Endothelial cell of umbilical vein (primary cell): ENCODE results near the gene EPS8L2. TPM values are rescaled to one million over a fixed set of nuclear protein-coding genes. Genes with fewer than 3 reads are reported as not detected.

Experiments
- BruUV-seq: library from RNA; stranded (reverse); fragments of 400-500 nt; replicated peaks from 2 replicates; lab custom pipeline; 2021; lab: Mats Ljungman, UMichigan
- CTCF ChIA-PET: fragments of 300-600, 350-600 bp; sonication (Branson Sonifier 250); formaldehyde crosslinking; loops from one replicate; lab custom pipeline; 2021; ENCODE audit warnings: antibody characterized with exemption, inconsistent platforms; lab: Charles Lee
- POLR2A ChIA-PET: fragments of 300-600, 350-600 bp; sonication (Branson Sonifier 250); formaldehyde crosslinking; loops from one replicate; lab custom pipeline; 2021; ENCODE audit warnings: antibody characterized with exemption, inconsistent platforms; lab: Charles Lee
- DNase-seq: peaks from one replicate; pipeline ENCODE4 v3.0.0-alpha.2; 2011; ENCODE audit warnings: low read depth, low spot score
- FAIRE-seq: peaks from 2 replicates; lab custom pipeline; 2011; peaks lifted over from hg19 to GRCh38; lab: Jason Lieb, UNC
- H2AFZ ChIP-seq: 2 replicates; pipeline ENCODE4 v1.6.0; 2012; ENCODE audit warnings: low read depth, low read length, control low read depth, inconsistent platforms
- H3K27ac ChIP-seq: 2 replicates; pipeline ENCODE4 v1.5.1; 2011; ENCODE audit warnings: low read depth, mild to moderate bottlenecking, control low read depth, low read length, moderate library complexity; ENCODE audit not compliant: insufficient read depth
- H3K27me3 ChIP-seq, 2 experiments: 2 replicates each; pipeline versions ENCODE4 v1.6.0 to v1.6.1; 2011; ENCODE audit warnings: low read length in 2 of 2, mixed read lengths in 1 of 2; ENCODE audit not compliant: control insufficient read depth in 2 of 2, insufficient read depth in 2 of 2
- H3K36me3 ChIP-seq, 2 experiments: 2 replicates in 1 of 2; 3 replicates in 1 of 2; pipeline ENCODE4 v1.5.1; 2011; ENCODE audit warnings: low read length in 2 of 2, mild to moderate bottlenecking in 1 of 2, moderate library complexity in 1 of 2; ENCODE audit not compliant: control insufficient read depth in 2 of 2, insufficient read depth in 2 of 2; ENCODE audit errors: extremely low read depth in 1 of 2
- H3K4me1 ChIP-seq: 3 replicates; pipeline ENCODE4 v1.5.1; 2011; ENCODE audit warnings: mild to moderate bottlenecking, low read length; ENCODE audit not compliant: control insufficient read depth, insufficient read depth; ENCODE audit errors: extremely low read depth
- H3K4me2 ChIP-seq: 2 replicates; pipeline ENCODE4 v1.6.1; 2011; ENCODE audit warnings: low read length, control low read depth, mixed read lengths; ENCODE audit not compliant: insufficient read depth
- H3K4me3 ChIP-seq, 3 experiments: fragments of 200-600 bp in 1 of 3; sonication (generic), shearing (Covaris generic) in 1 of 3; replicated peaks in 1 of 3; 2 replicates each; pipeline ENCODE4 v1.5.1; 2011 to 2016; ENCODE audit warnings: control low read depth in 3 of 3, low read length in 3 of 3, mild to moderate bottlenecking in 2 of 3, inconsistent platforms in 1 of 3, low read depth in 1 of 3, moderate library complexity in 1 of 3; ENCODE audit not compliant: insufficient read depth in 1 of 3
- H3K79me2 ChIP-seq: 2 replicates; pipeline ENCODE4 v1.6.0; 2012; ENCODE audit warnings: low read length, inconsistent platforms; ENCODE audit not compliant: control insufficient read depth, insufficient read depth
- H3K9ac ChIP-seq: replicated peaks from 2 replicates; pipeline ENCODE3; 2011; ENCODE audit warnings: low read length, control low read depth; ENCODE audit not compliant: insufficient read depth; ENCODE audit errors: extremely low read depth
- H3K9me1 ChIP-seq: replicated peaks from 3 replicates; pipeline ENCODE4 v1.6.0; 2011; ENCODE audit warnings: mild to moderate bottlenecking, low read length; ENCODE audit not compliant: control insufficient read depth, insufficient read depth; ENCODE audit errors: extremely low read depth
- H3K9me3 ChIP-seq: replicated peaks from 2 replicates; pipeline ENCODE4 v1.5.1; 2012; ENCODE audit warnings: low read length, inconsistent platforms; ENCODE audit not compliant: control insufficient read depth, insufficient read depth
- H4K20me1 ChIP-seq: replicated peaks from 2 replicates; pipeline ENCODE3; 2011; ENCODE audit warnings: mild to moderate bottlenecking, low read length; ENCODE audit not compliant: control insufficient read depth, insufficient read depth; ENCODE audit errors: extremely low read depth
- CTCF ChIP-seq, 2 donors: IDR thresholded peaks; 1 replicate in 1 of 2; 2 replicates in 1 of 2; pipeline ENCODE4 v1.5.1; 2011; ENCODE audit warnings: low read length in 2 of 2, mild to moderate bottlenecking in 2 of 2, moderate library complexity in 2 of 2, control low read depth in 1 of 2, inconsistent platforms in 1 of 2, low read depth in 1 of 2; ENCODE audit not compliant: insufficient read depth in 1 of 2; ENCODE audit errors: extremely low read depth in 1 of 2
- EZH2 ChIP-seq: IDR thresholded peaks from 2 replicates; pipeline ENCODE4 v1.6.1; 2012; ENCODE audit warnings: borderline replicate concordance, low read depth, mild to moderate bottlenecking, moderate library complexity, low read length, inconsistent platforms; ENCODE audit not compliant: severe bottlenecking
- FOS ChIP-seq: IDR thresholded peaks from 2 replicates; pipeline ENCODE4 v1.6.1; 2011; ENCODE audit warnings: mild to moderate bottlenecking, low read length, moderate library complexity, borderline replicate concordance; ENCODE audit not compliant: insufficient read depth
- GATA2 ChIP-seq: IDR thresholded peaks from 2 replicates; pipeline ENCODE4 v1.7.0; 2011; ENCODE audit warnings: low read depth, mild to moderate bottlenecking, moderate library complexity, mixed read lengths, low read length; ENCODE audit not compliant: insufficient read length, insufficient read depth
- JUN ChIP-seq: IDR thresholded peaks from 2 replicates; pipeline ENCODE4 v1.6.1; 2011; ENCODE audit warnings: borderline replicate concordance, low read depth; ENCODE audit not compliant: insufficient read length, insufficient read depth
- MAX ChIP-seq: IDR thresholded peaks from 2 replicates; pipeline ENCODE4 v1.6.1; 2011; ENCODE audit not compliant: insufficient read depth, insufficient read length
- MYC ChIP-seq: IDR thresholded peaks from one replicate; pipeline ENCODE4 v1.6.1; 2011; ENCODE audit warnings: mild to moderate bottlenecking, low read depth, low read length
- POLR2A ChIP-seq: IDR thresholded peaks from 2 replicates; pipeline ENCODE4 v1.6.1; 2012; ENCODE audit warnings: low read depth, mild to moderate bottlenecking, control low read depth, low read length
- POLR2AphosphoS5 ChIP-seq: IDR thresholded peaks from 2 replicates; pipeline ENCODE4 v1.6.1; 2012; ENCODE audit warnings: low read depth, mild to moderate bottlenecking, control low read depth, low read length, moderate library complexity; ENCODE audit not compliant: insufficient read depth
- dilution Hi-C: fragments of 300-500 bp; cut with MboI; formaldehyde crosslinking; loops from one replicate; pipeline ENCODE4 v1.15.0; 2019; ENCODE audit warnings: low sequenced_read_pairs; ENCODE audit not compliant: extremely low pct_ligation_motif_present
- intact Hi-C: fragments of 100-400 bp; cut with micrococcal nuclease; formaldehyde crosslinking; loops from one replicate; pipeline ENCODE4 v1.10.0; 2022
- polyA plus RNA-seq, 4 experiments: library from polyadenylated mRNA; depleted of rRNA in 3 of 4; stranded (reverse) in 3 of 4; unstranded in 1 of 4; fragments of >200 nt; gene quantifications; 2 replicates each; pipeline versions ENCODE4 v1.2.1 to v1.2.3, GENCODE V29; 2011 to 2012; ENCODE audit warnings: missing spikeins in 1 of 4
- total RNA-seq: library from RNA; stranded (reverse); gene quantifications from 2 replicates; pipeline ENCODE4 v1.2.3, GENCODE V29; 2021

Gene EPS8L2
- total and polyA plus RNA-seq, 2 donors (not counting 3 experiments of a cell fraction or from before 2014, with no cell fraction given), result 5.2 to 12.5 TPM

DNA sequence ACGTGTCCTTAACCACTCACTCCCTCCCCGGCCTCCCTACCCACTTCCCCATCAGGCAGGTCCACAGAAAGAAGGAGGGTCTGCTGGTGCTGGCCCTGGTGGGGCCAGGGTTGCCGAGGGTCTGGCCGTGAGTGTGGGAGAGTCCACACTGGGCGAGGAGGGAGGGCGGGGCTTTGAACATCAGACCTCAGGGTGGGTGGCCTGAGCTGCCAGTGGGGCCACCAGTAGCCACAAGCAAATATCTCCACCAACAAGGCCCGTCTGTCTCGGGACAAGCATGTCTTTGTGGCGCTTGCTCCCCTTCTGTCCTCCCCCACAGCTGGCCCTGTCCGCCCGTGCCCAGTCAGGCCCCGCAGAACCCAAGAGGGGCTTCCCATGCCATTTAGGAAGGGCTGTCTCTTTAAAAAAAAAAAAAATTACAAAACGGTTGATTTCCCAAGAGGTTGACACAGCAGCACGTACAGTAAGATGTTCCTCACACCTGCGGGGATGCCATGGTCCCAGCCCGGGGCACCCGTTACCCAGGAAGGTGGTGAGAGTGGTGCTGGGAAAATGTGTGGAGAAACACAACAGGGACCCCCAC is 23.6 kb downstream of the EPS8L2 start:
- Histone ChIP-seq H3K36me3 (no peaks in the 10 kb centered on the region), H3K4me2 (no peak overlapping the region), H3K27me3 (peaks cover 8 to 9% of the 10 kb centered on the region in 2 experiments), H4K20me1 (no peaks in the 10 kb centered on the region), H3K4me1 (no peaks in the 10 kb centered on the region), H3K79me2 (no peaks in the 10 kb centered on the region), H3K9me3 (no peaks in the 10 kb centered on the region), H2AFZ (no peak overlapping the region), H3K4me3 (no peak overlapping the region), H3K27ac (no peak overlapping the region), H3K9me1 (no peaks in the 10 kb centered on the region), H3K9ac (no peak overlapping the region)
- no peak for TF ChIP-seq POLR2AphosphoS5
- no peak for TF ChIP-seq JUN
- FAIRE-seq (no peak), DNase-seq (no peak)
- dilution Hi-C loops (no loop called here), intact Hi-C loops (loop anchor here (5.0 kb wide), 1 partner anchor 172 kb away; no protein-coding TSS in a partner anchor)
- no TSS peak for BruUV-seq
- POLR2A ChIA-PET, result no interaction called here
- CTCF ChIA-PET, result interaction anchor here (1.2 kb wide), 1 partner anchor 8 kb away, joined by 4 read pairs; no protein-coding TSS in a partner anchor

DNA sequence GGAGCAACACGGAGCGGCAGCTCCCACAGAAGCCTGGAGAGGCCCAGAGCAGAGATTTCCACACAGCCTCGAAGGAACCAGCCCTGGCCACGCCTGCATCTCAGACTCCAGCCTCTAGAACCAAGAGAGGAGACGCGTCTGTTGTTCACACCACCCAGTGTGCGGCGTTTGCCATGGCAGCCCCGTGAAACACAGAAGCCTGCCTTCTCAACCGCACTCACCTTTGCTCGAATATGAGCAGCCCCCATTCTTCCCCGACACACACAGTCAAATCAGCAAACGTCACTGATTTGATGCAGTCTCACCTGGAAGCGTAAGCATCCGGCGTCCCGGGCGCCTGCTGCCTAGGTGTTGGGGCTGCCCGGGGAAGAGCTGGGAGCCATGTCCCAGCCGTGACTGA is 27.0 kb downstream of the EPS8L2 start:
- Histone ChIP-seq H3K27me3 (no peaks in the 10 kb centered on the region), H4K20me1 (no peaks in the 10 kb centered on the region), H2AFZ (no peak overlapping the region), H3K9me3 (no peaks in the 10 kb centered on the region), H3K9ac (no peak overlapping the region), H3K4me1 (no peaks in the 10 kb centered on the region), H3K36me3 (no peaks in the 10 kb centered on the region), H3K4me2 (no peak overlapping the region), H3K4me3 (no peak overlapping the region), H3K27ac (no peak overlapping the region), H3K79me2 (no peaks in the 10 kb centered on the region), H3K9me1 (no peaks in the 10 kb centered on the region)
- no peak for DNase-seq
- CTCF ChIA-PET, result no interaction called here
- POLR2A ChIA-PET, result no interaction called here
- intact Hi-C loops (no loop called here), dilution Hi-C loops (no loop called here)
- TF ChIP-seq POLR2A (no peak), POLR2AphosphoS5 (no peak), JUN (no peak), EZH2 (no peak), FOS (no peak), MYC (no peak), MAX (no peak), GATA2 (no peak), CTCF (IDR thresholded peaks at IDR 0.05; ENCODE audit: extremely low read depth in 1 of 2, insufficient read depth in 1 of 2, low read depth in 1 of 2, low read length in 2 of 2) (no peak)
- FAIRE-seq, result no peak
- no TSS peak for BruUV-seq
